22Rv1 (cell line): ENCODE measurements around the gene GUSB.

Experiments
- H3K27ac ChIP-seq: fragments of 450-650 bp; 2 replicates; pipeline ENCODE4 v1.5.1; 2017
- ZFX ChIP-seq: fragments of 450-650 bp; IDR thresholded peaks from 2 replicates; pipeline ENCODE4 v1.6.1; 2017; ENCODE audit warnings: antibody characterized with exemption, borderline replicate concordance
- TF ChIP-seq, protein P1 (sequence below): fragments of 450-650 bp; IDR thresholded peaks from 2 replicates; pipeline ENCODE4 v1.5.1; 2017; ENCODE audit warnings: mild to moderate bottlenecking

The GUSB gene

DNA sequence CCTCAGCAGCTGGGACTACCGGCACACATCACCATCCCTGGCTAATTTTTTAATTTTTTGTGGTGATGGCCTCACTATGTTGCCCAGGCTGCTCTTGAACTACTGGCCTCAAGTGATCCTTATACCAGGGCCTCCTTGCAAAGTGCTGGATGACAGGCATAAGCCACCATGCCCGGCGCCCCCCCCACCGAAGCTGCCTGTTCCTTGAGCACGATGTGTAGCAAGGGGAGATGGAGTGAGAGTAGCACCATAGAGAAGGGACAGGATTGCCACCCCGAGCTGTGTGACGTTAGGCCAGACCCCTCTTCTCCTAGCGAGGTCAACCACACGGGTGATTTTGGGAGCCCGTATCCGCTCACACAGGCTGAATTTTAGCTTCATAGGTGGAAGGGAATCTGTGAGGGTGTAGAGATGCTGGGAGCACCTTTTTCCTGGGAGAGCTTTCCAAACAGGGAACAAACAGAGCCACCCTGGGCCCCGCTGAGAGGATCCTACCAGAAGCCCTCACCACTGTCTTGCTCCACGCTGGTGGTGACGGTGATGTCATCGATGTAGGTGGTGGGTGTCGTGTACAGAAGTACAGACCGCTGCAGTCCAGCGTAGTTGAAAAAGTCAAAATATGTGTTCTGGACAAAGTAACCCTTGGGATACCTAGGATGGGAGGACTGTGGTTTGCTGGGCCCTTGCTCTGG is 3.0 kb downstream of the GUSB start:
- no peak overlapping the region for H3K27ac ChIP-seq
- TF ChIP-seq, protein P1, sequence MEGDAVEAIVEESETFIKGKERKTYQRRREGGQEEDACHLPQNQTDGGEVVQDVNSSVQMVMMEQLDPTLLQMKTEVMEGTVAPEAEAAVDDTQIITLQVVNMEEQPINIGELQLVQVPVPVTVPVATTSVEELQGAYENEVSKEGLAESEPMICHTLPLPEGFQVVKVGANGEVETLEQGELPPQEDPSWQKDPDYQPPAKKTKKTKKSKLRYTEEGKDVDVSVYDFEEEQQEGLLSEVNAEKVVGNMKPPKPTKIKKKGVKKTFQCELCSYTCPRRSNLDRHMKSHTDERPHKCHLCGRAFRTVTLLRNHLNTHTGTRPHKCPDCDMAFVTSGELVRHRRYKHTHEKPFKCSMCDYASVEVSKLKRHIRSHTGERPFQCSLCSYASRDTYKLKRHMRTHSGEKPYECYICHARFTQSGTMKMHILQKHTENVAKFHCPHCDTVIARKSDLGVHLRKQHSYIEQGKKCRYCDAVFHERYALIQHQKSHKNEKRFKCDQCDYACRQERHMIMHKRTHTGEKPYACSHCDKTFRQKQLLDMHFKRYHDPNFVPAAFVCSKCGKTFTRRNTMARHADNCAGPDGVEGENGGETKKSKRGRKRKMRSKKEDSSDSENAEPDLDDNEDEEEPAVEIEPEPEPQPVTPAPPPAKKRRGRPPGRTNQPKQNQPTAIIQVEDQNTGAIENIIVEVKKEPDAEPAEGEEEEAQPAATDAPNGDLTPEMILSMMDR = no peak
- TF ChIP-seq ZFX = no peak

- H3K27ac ChIP-seq = no peak overlapping the region
- TF ChIP-seq ZFX = no peak
- TF ChIP-seq, protein P1 = no peak
Measured at GRCh38 chr7:65976659-65977196, 5.3 kb downstream of the GUSB start.

DNA sequence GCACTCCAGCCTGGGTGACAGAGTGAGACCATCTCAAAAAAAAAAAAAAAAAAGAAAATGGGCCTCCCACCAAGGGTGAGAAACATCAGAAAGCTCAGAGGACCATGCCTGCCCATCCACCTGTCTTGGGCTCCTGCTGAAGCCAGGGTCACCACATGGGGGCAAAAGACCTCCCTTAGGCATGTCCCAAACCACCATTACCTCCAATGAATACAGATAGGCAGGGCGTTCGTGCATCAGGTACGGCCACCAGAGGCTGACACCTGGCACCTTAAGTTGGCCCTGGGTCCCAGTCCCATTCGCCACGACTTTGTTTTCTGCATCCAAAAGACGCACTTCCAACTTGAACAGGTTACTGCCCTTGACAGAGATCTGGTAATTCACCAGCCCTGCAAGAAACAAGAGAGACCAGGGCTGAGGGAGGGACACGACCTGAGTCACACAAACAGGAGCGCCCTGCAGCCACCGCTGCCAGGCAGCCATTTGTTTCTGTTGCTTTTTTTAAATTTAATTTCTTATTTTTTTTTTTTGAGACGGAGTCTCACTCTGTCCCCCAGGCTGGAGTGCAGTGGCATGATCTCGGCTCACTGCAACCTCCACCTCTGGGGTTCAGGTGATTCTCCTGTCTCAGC is 6.1 kb downstream of the GUSB start:
- no peak overlapping the region for H3K27ac ChIP-seq
- no peak for TF ChIP-seq ZFX
- TF ChIP-seq, protein P1 = no peak

DNA sequence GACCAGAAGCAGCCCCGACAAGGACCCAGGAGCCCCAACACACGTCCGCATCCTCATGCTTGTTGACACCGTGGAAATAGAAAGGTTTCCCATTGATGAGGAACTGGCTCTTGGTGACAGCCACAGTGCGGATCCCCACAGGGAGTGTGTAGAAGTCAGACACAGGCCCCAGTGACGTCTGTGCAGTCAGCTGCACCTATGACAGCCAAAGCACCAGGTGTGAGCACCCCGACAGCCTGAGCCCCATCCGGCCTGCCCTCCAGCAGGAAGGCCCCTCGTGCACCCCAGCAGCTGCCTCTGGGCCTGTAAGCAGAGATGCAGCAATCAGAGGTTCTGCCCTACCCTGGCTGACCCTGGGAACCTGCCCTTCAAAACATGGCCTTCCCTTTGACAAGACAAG is 7.1 kb downstream of the GUSB start:
- H3K27ac ChIP-seq = no peak overlapping the region
- no peak for TF ChIP-seq ZFX
- TF ChIP-seq, protein P1 = no peak

DNA sequence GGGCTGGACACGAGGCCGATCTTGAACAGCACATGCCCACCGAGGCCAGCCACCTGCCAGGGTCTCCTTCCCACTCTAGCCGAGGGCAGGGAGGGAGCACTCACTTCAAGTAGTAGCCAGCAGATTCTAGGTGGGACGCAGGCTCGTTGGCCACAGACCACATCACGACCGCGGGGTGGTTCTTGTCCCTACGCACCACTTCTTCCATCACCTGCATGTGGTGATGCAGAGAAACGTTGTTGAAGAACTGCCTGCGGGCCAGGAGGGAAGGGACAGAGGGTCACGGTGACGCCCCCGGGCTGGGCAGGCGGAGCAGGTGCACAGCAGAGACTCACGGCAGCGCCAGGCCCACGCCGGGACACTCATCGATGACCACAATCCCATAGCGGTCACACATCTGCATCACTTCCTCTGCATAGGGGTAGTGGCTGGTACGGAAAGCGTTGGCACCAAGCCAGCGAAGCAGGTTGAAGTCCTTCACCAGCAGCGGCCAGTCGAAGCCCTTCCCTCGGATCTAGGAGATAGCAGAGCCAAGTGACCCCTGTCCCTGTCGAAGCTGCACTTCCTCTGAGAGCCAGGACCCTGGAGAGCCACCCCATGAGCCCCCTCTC is 7.7 kb downstream of the GUSB start:
- TF ChIP-seq ZFX = no peak
- TF ChIP-seq, protein P1 = no peak
- no peak overlapping the region for H3K27ac ChIP-seq

- no peak for TF ChIP-seq ZFX
- TF ChIP-seq, protein P1 = no peak
- no peak overlapping the region for H3K27ac ChIP-seq
Measured at GRCh38 chr7:65972976-65973375, 9.0 kb downstream of the GUSB start.

- H3K27ac ChIP-seq = no peak overlapping the region
- TF ChIP-seq, protein P1 = no peak
Measured at GRCh38 chr7:65971021-65971420, 11.0 kb downstream of the GUSB start.
